WI38 (cell line): ENCODE data around the gene NAPB.

Source experiments
- H3K4me3 ChIP-seq: 2 replicates; pipeline ENCODE4 v1.5.1; 2011; ENCODE audit warnings: low read depth, mild to moderate bottlenecking, control low read depth, low read length
- TF ChIP-seq, protein P1 (sequence below): IDR thresholded peaks from 2 replicates; pipeline ENCODE4 v1.5.1; 2012; ENCODE audit warnings: low read depth, mild to moderate bottlenecking, control low read depth, low read length

The NAPB gene

GRCh38 chr20:23393996-23394775, 27.1 kb downstream of the NAPB start:
- TF ChIP-seq, protein P1, sequence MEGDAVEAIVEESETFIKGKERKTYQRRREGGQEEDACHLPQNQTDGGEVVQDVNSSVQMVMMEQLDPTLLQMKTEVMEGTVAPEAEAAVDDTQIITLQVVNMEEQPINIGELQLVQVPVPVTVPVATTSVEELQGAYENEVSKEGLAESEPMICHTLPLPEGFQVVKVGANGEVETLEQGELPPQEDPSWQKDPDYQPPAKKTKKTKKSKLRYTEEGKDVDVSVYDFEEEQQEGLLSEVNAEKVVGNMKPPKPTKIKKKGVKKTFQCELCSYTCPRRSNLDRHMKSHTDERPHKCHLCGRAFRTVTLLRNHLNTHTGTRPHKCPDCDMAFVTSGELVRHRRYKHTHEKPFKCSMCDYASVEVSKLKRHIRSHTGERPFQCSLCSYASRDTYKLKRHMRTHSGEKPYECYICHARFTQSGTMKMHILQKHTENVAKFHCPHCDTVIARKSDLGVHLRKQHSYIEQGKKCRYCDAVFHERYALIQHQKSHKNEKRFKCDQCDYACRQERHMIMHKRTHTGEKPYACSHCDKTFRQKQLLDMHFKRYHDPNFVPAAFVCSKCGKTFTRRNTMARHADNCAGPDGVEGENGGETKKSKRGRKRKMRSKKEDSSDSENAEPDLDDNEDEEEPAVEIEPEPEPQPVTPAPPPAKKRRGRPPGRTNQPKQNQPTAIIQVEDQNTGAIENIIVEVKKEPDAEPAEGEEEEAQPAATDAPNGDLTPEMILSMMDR = no peak

DNA sequence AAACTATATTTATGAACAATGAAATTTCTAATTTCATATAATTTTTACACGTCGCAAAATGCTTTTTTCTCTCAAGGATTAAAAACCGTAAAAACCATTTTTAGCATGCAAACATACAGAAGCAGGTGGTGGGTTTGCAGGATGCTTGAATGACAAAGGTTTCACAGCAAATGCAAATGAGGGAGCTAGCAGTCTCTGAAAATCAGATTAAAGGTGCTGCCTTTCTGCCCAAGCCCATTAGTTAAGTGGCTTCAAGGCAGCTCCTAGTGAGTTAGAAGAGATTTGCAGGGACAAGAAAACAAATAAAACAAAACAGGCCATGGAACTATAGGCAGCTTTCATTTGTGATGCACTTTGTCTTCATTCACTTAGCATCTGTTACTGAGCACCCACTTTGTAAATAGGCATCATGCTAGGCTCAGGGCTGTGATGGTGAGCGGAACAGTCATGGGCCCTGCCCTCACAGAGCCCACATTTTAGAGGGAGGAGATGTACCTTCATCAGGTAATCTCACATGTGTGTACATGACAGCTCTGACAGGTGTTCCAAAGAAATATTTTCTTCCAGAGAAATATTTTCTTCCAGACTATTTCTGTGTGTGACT, 29.5 kb downstream of the NAPB start:
- H3K4me3 ChIP-seq = no peak overlapping the region
- TF ChIP-seq, protein P1 = no peak

More at GRCh38 chr20:23393996-23394775, 27.1 kb downstream of the NAPB start:
- no peak overlapping the region for H3K4me3 ChIP-seq

- no peak overlapping the region for H3K4me3 ChIP-seq
- TF ChIP-seq, protein P1 = no peak
Measured at GRCh38 chr20:23390091-23390774, 31.1 kb downstream of the NAPB start.

GRCh38 chr20:23387118-23387443, 34.2 kb downstream of the NAPB start:
- TF ChIP-seq, protein P1 = no peak
- no peak overlapping the region for H3K4me3 ChIP-seq

GRCh38 chr20:23386304-23387117, 34.8 kb downstream of the NAPB start:
- no peak overlapping the region for H3K4me3 ChIP-seq
- TF ChIP-seq, protein P1 = no peak

GRCh38 chr20:23381876-23382275, 39.4 kb downstream of the NAPB start:
- TF ChIP-seq, protein P1 = no peak
- no peak overlapping the region for H3K4me3 ChIP-seq
